Measurements from ENCODE around the gene THADA. TPM values are rescaled to one million over a fixed set of nuclear protein-coding genes. Genes with fewer than 3 reads are reported as not detected.

The THADA gene
- total RNA-seq, 1 experiment from 2014 or later: 29.5 TPM

DNA sequence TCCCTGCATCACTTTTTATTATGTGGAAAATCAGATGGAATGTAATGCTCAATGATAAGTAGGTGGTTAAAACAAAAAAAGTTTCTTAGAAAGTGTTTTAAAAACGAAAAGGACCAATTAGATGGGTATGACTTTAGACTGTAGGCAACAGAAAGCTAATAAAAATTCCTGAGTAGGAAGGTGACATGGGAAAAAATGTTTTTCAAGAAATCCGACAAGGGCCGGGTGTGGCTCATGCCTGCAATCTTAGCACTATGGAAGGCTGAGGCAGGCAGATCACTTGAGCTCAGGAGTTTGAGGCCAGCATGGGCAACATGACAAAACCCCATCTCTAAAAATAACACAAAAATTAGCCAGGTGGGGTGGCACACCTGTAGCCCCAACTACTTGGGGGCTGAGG, 126.1 kb downstream of the THADA start:
- DNase-seq (ENCODE audit: low read depth): no peak

DNA sequence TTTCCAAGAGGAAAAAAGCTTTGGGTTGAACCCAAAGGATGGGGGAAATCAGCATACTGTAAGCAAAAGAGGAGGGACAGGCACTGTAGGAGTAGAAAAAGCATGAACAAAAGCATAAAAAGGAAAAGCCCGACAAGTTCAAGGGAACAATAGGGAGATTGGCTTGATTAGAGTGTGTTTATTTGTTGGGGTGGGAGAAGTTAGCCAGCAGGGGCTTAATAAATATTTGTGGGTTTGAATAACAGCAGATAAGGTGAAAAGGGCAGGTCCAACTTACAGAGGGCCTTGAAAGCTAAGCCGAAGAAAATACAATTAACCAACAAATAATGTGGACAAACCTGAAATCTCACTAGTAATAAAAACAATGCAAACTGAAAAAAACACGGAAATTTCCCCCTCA, 126.7 kb downstream of the THADA start:
- DNase-seq (ENCODE audit: low read depth): no peak

DNA sequence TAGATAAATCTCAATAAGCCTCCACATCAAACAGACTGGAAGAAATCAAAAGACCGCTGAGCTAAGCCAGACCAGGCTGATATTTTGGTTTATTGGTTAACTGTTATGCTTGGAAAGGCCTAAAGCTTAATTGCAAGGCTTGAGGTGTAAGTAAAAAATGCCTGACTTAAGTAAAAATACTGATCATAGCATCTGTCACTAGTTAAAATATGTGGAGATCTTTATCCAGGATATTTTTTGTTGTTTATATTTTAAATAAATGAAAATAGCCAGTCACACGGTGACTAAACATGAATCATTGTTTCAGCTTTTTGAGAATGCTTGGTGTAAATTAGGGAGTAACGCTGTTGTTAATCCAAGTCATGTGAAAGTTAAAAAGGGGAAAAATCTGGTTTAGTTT, 127.9 kb downstream of the THADA start:
- DNase-seq (ENCODE audit: low read depth): peak; percentile 45

DNA sequence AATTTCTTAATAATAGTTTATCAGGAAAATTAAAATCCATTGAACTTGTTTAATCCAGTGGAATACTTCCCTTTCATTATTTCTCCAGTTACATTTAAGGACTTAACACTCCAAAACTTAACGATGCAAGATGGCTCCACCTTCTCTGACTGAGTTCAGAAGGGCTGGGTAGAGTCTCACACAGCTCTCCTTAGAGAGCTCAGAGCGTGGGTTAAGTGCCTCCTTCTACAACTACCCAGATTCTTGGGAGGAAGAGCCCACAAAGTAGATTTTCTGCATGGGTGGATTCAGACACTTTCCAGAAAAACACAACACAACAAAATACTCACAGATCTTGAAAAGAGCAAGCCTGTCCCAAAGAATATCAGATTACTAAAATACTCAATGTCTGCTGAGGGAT, 130.6 kb downstream of the THADA start:
- DNase-seq (ENCODE audit: low read depth): no peak

DNA sequence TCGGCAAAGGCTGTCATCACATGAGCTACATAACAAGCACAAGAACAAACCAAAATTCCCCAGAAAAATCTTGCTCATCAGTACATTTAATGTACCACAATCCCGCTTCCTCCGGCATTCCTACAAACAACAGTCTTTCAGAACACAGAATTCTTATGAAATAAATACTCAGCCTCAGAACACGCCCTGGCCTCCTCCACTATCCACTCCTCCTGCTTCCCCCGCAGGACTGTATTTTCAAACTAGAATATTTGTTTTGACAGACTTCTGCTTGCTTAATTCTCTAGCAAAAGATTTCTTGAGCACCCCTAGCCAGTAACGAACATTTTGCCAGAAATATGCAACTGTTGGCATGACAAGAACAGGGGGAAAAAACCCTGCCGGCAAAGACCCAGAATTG, 131.2 kb downstream of the THADA start:
- DNase-seq (ENCODE audit: low read depth): no peak

DNA sequence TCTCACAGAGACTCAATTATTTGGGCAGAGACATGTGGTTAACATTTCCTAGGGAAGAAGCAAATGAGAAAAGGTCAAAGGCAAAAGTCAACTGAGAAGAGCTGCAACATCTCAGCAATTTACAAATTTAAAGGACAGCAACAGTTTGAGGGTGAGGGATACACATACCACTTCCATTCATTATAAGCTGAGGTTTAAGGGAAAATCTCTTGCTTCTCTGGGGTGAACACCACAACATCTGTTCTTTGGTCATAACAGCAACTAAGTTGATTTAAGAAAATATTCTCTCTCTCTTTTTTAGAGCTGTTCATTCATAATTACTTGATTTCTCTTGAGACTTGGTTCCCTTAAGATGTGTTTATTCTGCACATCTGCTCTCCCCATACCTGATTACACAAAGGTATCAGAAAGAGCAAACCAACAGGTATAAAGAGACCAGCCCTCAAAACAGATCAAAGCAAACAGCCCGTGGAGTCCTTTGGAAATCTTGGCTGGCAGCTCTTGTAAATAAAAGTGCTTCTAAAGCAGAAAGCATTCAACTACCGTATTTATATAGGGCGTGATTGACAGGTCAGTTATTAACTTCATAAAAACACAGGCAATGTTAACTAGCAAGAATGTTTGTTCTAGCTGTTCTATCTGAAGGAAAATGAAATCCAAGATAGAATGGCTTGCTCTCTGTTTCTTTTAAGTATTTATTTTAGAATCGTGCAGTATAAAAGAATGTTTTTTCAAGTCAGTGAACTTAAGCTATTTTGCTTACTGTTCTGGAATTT, 132.8 kb downstream of the THADA start:
- DNase-seq (ENCODE audit: low read depth): no peak

DNA sequence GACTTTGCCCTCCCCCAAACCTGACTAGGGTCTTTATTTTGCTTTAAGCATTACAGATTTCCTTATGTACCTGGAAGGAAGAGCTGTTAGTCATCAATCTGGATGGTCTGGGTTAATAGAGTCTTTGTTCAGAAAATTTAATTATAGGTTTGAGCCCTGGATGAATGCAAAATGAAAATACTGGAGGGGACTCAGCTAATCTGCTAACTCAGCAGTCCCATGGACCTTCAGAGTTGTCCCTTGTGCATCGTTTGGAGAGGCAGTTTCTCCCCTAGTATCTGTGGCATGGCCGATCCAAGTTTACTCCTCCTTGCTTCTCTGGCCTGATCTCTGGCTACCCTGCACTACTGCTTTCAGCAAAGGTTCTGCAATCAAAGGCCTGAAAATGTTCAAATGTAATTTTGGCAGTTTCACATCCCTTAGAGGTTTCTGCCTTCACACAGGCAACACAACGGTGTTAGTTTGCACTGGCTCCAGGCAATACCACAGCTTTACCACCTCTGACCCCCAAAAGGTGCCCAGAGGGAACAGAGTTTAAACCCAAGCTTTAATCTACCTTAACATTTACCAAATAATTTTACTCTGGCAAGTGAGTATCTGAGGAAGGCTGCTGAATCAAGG, 134.3 kb downstream of the THADA start:
- DNase-seq (ENCODE audit: low read depth): peak; percentile 44

DNA sequence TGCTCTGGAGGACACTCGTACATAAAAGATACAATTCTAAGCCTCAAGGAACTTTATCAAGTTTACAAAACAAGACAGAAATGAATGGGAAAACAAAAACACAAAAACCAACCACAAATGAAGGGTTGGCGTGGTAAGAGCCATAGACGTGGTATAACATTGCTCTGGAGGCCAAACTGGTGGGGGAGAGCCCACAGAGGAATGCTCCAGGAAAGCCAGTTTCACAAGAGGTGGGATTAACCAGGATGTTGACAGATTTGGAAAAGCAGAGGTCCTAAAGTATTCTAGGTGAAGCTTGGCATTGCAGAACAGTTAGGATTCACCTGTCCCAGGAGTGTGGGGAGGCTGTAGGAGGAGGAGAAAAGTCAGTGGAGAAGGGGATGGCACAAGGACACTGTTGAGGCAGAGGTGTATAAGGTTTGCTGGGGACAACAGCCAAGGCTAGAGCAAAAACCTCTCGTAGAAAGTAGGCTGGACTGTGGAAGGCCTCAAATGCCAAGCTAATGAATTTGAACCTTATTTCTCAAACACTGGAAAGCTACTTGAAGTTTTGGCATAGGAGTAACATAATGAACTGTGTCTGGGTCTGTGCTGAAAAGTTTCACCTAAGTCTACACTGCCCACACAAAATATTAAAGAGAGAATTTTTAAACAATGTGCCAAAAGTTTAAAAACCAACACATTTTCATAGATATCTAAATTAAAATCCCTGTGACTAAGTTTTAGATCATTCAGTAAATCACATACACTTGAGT, 135.1 kb downstream of the THADA start:
- DNase-seq (ENCODE audit: low read depth): no peak

DNA sequence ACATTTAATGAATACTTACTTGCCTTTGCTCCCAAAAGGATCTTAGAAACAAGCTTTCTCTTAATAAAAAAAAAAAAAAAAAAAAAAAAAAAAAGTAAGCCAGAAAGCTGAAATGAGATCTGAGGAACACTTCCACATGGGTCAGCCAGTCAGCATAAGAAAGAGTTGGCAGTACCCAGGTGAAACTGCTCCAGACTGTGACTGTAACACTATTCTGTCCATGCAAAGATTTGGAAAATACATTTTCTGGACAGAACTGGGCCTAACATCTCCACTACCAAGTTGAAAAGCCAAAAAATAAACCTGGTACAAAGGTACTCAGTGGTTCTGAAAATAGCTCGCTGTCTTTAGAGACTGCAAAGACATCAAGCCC, 135.7 kb downstream of the THADA start:
- no peak for DNase-seq (ENCODE audit: low read depth)

DNA sequence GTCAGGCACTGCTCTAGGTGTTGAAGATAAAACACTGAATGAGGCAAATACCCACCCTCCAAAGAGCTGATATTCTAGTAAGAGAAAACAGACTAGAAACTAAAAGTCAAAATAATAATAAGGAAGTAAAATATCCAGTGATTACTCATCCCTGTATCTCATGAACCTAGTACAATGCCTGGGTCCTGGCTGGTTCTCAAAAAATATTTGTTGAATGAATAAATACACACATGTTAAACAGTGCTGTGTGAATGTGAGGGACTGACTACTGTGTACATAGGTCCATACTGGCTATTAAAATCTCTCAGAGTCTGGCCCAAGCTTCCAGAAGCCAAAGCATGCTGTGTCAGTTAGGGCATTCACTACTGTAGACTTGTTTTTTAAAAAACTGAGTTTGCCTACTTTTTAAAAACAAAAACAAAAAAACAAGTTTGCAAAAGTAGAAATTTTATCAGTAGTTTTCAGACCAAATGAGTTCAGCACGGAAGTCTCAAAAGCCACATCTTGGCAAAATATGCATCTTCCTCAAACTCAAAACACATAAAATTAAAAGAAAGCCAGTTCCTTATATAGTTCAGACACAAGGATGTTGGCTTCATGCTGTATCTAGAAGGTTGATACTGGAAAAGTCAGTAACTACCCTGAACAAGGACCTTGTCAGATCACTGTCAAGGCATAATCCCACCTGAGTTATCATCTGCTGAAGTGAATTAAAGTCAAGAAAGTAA, 136.2 kb downstream of the THADA start:
- DNase-seq (ENCODE audit: low read depth): peak; percentile 25

DNA sequence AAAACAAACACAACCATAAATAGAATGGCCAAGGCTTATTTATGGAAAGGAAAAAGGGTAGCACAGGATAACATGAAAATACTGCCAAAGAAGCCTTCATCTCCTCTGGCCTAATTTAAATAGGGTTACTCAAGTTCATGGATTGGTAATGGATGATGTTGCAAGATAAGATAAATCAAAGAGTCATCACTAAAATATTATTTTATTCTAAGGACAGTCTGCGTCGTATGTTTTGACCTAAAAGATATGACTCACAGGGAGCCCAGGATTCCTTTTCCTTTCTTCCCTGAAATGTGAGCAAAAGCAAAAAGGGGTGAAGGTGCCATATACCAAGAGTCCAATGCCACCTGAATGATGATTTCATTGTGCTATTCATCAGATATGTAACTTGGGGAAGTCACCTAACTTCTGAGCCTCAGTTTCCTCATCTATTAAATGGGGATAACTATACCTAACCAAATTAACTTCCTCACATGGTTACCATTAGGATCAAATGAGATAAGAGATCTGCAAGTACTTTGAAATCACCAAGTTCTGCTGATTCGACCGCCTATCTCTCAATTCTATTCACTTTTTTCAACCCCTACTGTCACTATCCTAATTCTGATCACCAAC, 137.7 kb downstream of the THADA start:
- peak; percentile 55 for DNase-seq (ENCODE audit: low read depth)

DNA sequence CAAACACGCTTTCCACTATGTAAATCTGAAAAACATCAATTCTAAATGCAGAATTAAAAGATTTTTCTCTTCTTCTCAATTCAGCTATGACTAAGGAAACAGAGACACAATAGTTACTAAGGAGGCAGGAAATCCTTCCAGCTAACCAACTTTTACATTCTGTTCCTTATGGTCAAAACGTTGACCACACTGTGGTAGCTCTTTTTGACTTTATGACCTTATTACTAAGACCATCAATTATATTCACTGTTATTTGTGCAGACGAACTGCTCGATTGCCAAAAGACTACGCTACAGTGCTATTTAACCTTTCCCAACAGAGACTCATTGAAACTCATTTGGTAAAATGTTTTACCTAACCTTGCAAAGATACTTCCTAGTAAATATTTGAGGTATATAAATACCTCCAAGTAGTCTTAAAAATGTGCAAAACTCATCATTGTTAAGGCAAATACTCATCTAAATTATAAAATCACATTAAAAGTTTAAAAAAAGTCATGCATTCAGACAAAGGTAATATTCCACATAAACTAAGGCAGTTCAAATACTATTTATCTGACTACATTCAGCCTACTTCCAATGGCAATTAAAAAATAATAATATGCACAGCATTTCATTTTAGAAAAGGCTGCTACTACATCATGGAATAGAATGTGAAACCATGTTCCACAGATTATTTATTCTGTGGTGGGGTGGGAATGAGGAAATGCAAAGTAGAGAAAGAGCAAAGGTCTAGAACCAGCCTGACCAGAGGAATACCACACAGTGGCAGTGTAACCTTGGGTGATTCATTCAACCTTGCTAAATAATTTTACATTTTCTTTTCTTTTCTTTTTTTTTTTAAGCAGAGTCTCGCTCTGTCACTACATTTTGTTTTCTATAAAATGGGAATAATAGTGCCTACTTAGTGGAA, 139.9 kb downstream of the THADA start:
- peak; percentile 28 for DNase-seq (ENCODE audit: low read depth)

DNA sequence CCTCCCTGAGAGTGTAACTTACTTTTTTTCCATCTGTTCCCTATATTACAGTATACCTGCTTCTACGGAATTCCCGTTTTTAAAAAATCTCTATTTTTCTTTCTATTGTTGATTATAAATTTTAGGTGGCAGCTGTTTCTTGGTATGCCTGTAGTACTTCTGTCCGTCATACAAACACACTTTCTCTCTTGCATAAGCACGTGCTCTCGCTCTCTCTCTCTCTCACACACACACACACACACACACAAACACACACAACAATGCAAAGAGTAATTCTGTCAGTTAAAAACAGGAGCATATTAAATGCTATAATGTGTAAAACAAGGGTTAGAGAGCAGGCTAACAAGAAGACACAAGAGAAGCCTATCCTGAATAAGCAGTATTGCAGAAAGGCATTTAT, 140.5 kb downstream of the THADA start:
- no peak for DNase-seq (ENCODE audit: low read depth)

DNA sequence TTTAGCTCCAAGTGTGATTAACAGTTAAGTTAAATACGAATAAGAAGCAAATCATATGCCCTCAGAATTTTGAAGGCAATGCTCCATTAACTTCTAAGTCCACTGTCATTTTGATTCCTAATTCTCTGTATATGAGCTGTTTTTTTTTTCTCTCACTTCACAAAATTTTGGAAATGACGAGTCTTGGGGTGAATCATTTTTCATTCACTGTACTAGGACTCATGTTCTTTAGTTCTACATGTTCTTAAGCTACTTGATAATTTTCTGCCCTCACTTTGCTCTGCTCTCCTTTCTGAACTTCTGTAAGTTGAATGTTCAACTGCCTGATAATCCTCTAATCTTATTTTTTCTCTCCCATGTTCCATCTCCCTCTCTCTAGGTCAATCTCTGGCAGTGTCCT, 141.0 kb downstream of the THADA start:
- no peak for DNase-seq (ENCODE audit: low read depth)

DNA sequence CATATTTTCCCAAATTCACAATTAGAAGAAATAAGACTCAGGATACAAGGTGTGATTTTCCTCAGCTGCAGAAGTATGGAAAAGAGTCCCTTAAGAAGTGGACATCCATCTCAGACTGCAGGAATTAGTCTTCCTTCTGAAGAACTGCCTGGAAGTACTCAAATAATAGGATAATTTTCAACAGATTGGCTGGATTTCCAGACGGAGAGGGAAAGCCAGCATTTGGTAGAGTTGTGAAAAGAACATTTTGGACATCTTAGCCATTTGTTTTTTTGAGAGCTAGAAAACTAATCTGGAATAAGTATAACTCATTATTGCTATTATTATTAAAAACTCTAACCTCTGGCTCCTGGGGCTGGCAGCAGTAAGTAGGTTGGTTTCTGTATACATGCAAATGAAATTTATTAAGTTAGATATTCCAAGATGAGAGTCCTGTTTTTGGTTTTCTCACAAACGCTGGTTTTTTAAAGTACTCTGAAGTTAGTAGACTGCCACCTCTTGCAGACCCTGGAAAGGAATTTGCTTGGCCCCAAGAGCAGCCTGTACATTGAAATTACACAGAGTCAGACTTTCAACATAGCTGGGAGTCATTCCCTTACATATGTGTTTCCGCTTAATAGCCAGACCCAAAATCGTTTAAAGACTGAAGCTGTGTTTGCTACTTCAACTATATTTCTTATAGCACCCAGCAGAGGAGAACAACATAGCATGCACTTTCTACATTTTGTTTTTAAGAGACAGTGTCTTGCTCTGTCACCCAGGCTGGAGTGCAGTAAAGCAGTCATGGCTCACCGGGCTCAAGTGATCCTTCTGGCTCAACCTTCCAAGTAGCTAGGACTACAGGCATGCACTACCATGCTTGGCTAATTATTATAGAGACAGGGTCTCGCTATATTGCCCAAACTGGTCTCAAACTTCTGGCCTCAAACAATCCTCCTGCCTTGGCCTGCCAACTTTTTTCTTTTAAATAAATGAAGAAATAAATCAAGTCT, 142.4 kb downstream of the THADA start:
- no peak for DNase-seq (ENCODE audit: low read depth)

DNA sequence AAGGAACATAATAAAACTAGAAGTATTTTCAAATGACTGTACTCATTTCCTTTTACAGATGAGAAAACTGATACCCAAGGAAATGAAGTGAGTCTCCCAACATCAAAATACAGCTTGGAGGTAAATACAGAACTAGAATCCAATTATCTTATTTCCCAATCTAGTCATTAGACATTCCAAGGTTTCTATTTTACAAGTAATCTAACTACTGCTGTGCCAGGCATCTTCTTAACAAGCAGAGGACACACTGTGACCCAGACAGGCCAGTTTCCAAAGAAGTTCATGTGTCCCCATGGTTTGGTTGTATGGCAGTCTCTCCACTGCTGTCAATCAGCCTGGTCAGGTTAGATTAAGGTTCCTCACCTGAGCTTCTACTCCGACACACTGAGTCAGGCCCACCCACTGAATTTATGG, 143.5 kb downstream of the THADA start:
- no peak for DNase-seq (ENCODE audit: low read depth)

DNA sequence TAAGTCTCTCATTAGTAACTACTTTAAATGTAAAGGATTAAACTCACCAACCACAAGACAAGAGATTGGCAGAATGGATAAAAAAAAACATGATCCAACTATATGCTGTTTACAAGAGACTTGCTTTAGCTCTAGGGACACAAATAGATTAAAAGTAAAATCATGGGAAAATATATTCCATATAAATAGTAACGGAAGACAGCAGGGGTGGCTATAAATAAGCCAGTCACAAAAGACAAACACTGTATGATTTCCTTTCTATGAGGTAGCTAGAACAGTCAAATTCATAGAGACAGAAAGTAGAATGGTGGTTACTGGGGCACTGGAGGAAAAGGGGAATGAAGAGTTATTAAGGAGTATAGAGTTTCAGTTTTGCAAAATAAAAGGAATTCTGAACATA, 145.2 kb downstream of the THADA start:
- no peak for DNase-seq (ENCODE audit: low read depth)

DNA sequence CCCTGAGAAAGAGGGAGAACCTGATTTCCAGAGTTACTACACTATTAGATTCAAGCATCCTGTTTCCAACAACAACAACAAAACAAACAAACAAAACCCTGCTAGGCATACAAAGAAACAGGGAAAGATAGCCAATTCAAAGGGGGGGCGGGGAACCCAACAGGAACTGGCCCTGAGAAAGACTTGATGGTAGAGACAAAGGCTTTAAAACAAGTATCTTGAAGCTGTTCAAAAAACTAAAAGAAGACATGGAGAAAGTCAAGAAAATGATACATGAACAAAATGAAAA, 147.1 kb downstream of the THADA start:
- DNase-seq (ENCODE audit: low read depth): no peak
